ENCODE results near the gene C1orf116. TPM values are rescaled to one million over a fixed set of nuclear protein-coding genes. Genes with fewer than 3 reads are reported as not detected.

C1orf116 gene
- polyA plus RNA-seq, 1 donor from 2014 or later = not detected

DNA sequence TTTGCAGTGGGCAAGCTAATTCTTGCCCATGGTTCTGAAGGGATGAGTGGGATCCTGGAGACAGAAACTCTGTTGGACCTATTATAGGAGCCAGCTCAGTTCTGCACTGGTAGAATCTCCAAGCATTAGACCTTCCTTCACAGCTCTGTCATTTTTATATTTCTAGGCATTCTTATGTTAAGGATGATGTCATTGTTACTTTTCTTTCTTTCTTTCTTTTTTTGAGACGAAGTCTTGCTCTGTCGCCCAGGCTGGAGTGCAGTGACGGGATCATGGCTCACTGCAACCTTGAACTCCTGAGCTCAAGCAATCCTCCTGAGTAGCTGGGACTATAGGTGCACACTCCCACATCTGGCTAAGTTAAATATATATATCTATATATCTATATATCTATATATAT lies 28.0 kb upstream of the C1orf116 start:
- Histone ChIP-seq H4K20me1 (ENCODE audit: insufficient read depth) (no peaks in the 10 kb centered on the region), H3K79me2 (replicated peaks; ENCODE audit: insufficient read depth, low read length) (no peaks in the 10 kb centered on the region), H3K4me3 (ENCODE audit: low read length) (no peak overlapping the region), H3K36me3 (ENCODE audit: insufficient read depth, low read length) (no peaks in the 10 kb centered on the region), H3K4me2 (ENCODE audit: low read length) (no peak overlapping the region), H3F3A (ENCODE audit: insufficient read depth, low read length, poor library complexity, severe bottlenecking) (no peaks in the 10 kb centered on the region), H3K9ac (ENCODE audit: low read length) (no peak overlapping the region), H3K9me2 (ENCODE audit: insufficient read depth, low read length) (no peaks in the 10 kb centered on the region), H3K27ac (ENCODE audit: low read length) (no peak overlapping the region), H2AFZ (ENCODE audit: low read depth, low read length) (no peak overlapping the region), H3K9me3 (ENCODE audit: low read length) (no peaks in the 10 kb centered on the region), H3K27me3 (ENCODE audit: insufficient read depth, low read depth, low read length) (no peaks in the 10 kb centered on the region)
- TF ChIP-seq POLR2AphosphoS5 (IDR thresholded peaks at IDR 0.05) (no peak), EZH2 (IDR thresholded peaks at IDR 0.05; ENCODE audit: borderline replicate concordance, insufficient read depth, low read length, poor library complexity, severe bottlenecking) (no peak), TAF1 (IDR thresholded peaks at IDR 0.05; ENCODE audit: low read depth) (no peak), MXI1 (conservative IDR thresholded peaks at IDR 0.05; ENCODE audit: poor library complexity, severe bottlenecking) (no peak), EP300 (conservative IDR thresholded peaks at IDR 0.05; ENCODE audit: poor library complexity, severe bottlenecking) (no peak), RAD21 (conservative IDR thresholded peaks at IDR 0.05) (no peak), SMC3 (conservative IDR thresholded peaks at IDR 0.05; ENCODE audit: poor library complexity) (no peak)
- TF ChIP-seq, protein P1, sequence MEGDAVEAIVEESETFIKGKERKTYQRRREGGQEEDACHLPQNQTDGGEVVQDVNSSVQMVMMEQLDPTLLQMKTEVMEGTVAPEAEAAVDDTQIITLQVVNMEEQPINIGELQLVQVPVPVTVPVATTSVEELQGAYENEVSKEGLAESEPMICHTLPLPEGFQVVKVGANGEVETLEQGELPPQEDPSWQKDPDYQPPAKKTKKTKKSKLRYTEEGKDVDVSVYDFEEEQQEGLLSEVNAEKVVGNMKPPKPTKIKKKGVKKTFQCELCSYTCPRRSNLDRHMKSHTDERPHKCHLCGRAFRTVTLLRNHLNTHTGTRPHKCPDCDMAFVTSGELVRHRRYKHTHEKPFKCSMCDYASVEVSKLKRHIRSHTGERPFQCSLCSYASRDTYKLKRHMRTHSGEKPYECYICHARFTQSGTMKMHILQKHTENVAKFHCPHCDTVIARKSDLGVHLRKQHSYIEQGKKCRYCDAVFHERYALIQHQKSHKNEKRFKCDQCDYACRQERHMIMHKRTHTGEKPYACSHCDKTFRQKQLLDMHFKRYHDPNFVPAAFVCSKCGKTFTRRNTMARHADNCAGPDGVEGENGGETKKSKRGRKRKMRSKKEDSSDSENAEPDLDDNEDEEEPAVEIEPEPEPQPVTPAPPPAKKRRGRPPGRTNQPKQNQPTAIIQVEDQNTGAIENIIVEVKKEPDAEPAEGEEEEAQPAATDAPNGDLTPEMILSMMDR (IDR thresholded peaks at IDR 0.05; ENCODE audit: poor library complexity, severe bottlenecking) = no peak
- TF ChIP-seq, protein P2, sequence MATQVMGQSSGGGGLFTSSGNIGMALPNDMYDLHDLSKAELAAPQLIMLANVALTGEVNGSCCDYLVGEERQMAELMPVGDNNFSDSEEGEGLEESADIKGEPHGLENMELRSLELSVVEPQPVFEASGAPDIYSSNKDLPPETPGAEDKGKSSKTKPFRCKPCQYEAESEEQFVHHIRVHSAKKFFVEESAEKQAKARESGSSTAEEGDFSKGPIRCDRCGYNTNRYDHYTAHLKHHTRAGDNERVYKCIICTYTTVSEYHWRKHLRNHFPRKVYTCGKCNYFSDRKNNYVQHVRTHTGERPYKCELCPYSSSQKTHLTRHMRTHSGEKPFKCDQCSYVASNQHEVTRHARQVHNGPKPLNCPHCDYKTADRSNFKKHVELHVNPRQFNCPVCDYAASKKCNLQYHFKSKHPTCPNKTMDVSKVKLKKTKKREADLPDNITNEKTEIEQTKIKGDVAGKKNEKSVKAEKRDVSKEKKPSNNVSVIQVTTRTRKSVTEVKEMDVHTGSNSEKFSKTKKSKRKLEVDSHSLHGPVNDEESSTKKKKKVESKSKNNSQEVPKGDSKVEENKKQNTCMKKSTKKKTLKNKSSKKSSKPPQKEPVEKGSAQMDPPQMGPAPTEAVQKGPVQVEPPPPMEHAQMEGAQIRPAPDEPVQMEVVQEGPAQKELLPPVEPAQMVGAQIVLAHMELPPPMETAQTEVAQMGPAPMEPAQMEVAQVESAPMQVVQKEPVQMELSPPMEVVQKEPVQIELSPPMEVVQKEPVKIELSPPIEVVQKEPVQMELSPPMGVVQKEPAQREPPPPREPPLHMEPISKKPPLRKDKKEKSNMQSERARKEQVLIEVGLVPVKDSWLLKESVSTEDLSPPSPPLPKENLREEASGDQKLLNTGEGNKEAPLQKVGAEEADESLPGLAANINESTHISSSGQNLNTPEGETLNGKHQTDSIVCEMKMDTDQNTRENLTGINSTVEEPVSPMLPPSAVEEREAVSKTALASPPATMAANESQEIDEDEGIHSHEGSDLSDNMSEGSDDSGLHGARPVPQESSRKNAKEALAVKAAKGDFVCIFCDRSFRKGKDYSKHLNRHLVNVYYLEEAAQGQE (IDR thresholded peaks at IDR 0.05; ENCODE audit: borderline replicate concordance) = no peak

DNA sequence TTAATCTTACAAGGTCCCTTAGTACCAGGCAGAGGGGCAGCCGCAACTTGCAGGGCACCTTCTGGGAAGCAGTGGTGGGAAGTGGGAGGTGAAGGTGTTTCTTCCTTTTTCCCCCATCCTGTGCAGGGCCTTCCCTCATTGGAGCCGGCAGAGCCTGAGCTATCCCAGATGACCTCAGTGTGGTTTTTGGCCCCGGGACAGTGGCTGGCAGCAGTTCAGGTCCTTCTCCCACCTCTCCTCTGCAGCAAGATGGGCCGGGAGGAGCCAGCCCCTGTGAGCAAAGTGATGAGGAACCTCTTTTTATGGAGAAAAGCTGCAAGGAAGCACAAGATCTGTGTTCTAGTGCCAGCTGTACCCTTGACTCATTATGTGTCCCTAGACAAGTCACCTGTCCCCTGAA lies 27.3 kb upstream of the C1orf116 start:
- H2AFZ ChIP-seq (ENCODE audit: low read depth, low read length) = no peak overlapping the region
- TF ChIP-seq SMC3 (conservative IDR thresholded peaks at IDR 0.05; ENCODE audit: poor library complexity) = no peak
- TF ChIP-seq, protein P1 (IDR thresholded peaks at IDR 0.05; ENCODE audit: poor library complexity, severe bottlenecking) = no peak
- TF ChIP-seq TAF1 (IDR thresholded peaks at IDR 0.05; ENCODE audit: low read depth) = no peak
- no peak for TF ChIP-seq MXI1 (conservative IDR thresholded peaks at IDR 0.05; ENCODE audit: poor library complexity, severe bottlenecking)
- TF ChIP-seq, protein P2 (IDR thresholded peaks at IDR 0.05; ENCODE audit: borderline replicate concordance) = no peak
- TF ChIP-seq EZH2 (IDR thresholded peaks at IDR 0.05; ENCODE audit: borderline replicate concordance, insufficient read depth, low read length, poor library complexity, severe bottlenecking) = no peak
- TF ChIP-seq EP300 (conservative IDR thresholded peaks at IDR 0.05; ENCODE audit: poor library complexity, severe bottlenecking) = no peak
- TF ChIP-seq RAD21 (conservative IDR thresholded peaks at IDR 0.05) = no peak
- TF ChIP-seq POLR2AphosphoS5 (IDR thresholded peaks at IDR 0.05) = no peak
- no peaks in the 10 kb centered on the region for H4K20me1 ChIP-seq (ENCODE audit: insufficient read depth)
- no peaks in the 10 kb centered on the region for H3K27me3 ChIP-seq (ENCODE audit: insufficient read depth, low read depth, low read length)
- H3K36me3 ChIP-seq (ENCODE audit: insufficient read depth, low read length) = no peaks in the 10 kb centered on the region
- H3K9ac ChIP-seq (ENCODE audit: low read length) = no peak overlapping the region
- H3K27ac ChIP-seq (ENCODE audit: low read length) = no peak overlapping the region
- H3K79me2 ChIP-seq (replicated peaks; ENCODE audit: insufficient read depth, low read length) = no peaks in the 10 kb centered on the region
- no peak overlapping the region for H3K4me2 ChIP-seq (ENCODE audit: low read length)
- H3K9me3 ChIP-seq (ENCODE audit: low read length) = no peaks in the 10 kb centered on the region
- no peak overlapping the region for H3K4me3 ChIP-seq (ENCODE audit: low read length)
- H3K9me2 ChIP-seq (ENCODE audit: insufficient read depth, low read length) = no peaks in the 10 kb centered on the region
- H3F3A ChIP-seq (ENCODE audit: insufficient read depth, low read length, poor library complexity, severe bottlenecking) = no peaks in the 10 kb centered on the region

Measured in neural cell (in vitro differentiated cells).